HUES64 (cell line): ENCODE data around the gene CNKSR1.
A peak's percentile ranks its signal among the peaks of the same experiment; 100 is the strongest.

Source experiments
- H3K27ac ChIP-seq: 2 replicates; pipeline ENCODE4 v1.7.0; 2013; ENCODE audit warnings: low read depth, low read length, inconsistent platforms
- H3K27me3 ChIP-seq: 2 replicates; pipeline ENCODE4 v1.6.1; 2013; ENCODE audit warnings: mild to moderate bottlenecking, low read length; ENCODE audit not compliant: insufficient read depth
- H3K36me3 ChIP-seq: 2 replicates; pipeline ENCODE4 v1.6.1; 2013; ENCODE audit warnings: mild to moderate bottlenecking, low read length; ENCODE audit not compliant: insufficient read depth
- H3K4me1 ChIP-seq: 2 replicates; pipeline ENCODE4 v1.6.1; 2013; ENCODE audit warnings: mild to moderate bottlenecking, low read length, moderate library complexity; ENCODE audit not compliant: insufficient read depth
- H3K4me3 ChIP-seq: 2 replicates; pipeline ENCODE4 v1.5.1; 2013; ENCODE audit warnings: mild to moderate bottlenecking, low read length, moderate library complexity
- H3K9ac ChIP-seq: 2 replicates; pipeline ENCODE4 v1.6.1; 2013; ENCODE audit warnings: mild to moderate bottlenecking, low read depth, low read length
- H3K9me3 ChIP-seq: 2 replicates; pipeline ENCODE4 v1.6.1; 2013; ENCODE audit warnings: low read depth, low read length; ENCODE audit not compliant: insufficient read depth
- WGBS: fragments of 150-250, 120-280 bp; methylation state at CpG from one replicate; pipeline ENCODE4 v1.1.7; 2013; ENCODE audit warnings: missing lambda C conversion rate; 5-methylcytosine and 5-hydroxymethylcytosine counted together

The CNKSR1 gene

DNA sequence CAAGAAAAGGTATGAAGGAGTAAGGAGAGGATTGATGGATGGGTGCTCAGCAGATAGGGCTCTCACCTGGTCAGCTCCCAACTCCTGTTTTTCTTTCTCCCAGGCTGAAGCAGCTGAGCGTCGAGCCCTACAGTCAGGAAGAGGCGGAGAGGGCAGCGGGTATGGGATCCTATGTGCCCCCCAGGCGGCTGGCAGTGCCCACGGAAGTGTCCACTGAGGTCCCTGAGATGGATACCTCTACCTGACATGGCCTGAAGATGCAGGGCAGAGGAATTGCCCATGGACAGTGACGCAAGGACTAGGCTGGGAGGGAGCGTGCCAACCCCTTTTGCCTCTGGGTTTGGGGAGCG lies 6.8 kb upstream of the CNKSR1 start:
- Histone ChIP-seq H3K4me3 (peak overlapping the region; percentile 85), H3K9me3 (no peaks in the 10 kb centered on the region), H3K36me3 (peaks cover 5% of the 10 kb centered on the region), H3K27ac (no peak overlapping the region), H3K27me3 (peaks cover 14% of the 10 kb centered on the region), H3K4me1 (peaks cover 18% of the 10 kb centered on the region), H3K9ac (peak overlapping the region; percentile 83)
- 80% methylated on average over 9 of the region's 9 CpGs for WGBS

DNA sequence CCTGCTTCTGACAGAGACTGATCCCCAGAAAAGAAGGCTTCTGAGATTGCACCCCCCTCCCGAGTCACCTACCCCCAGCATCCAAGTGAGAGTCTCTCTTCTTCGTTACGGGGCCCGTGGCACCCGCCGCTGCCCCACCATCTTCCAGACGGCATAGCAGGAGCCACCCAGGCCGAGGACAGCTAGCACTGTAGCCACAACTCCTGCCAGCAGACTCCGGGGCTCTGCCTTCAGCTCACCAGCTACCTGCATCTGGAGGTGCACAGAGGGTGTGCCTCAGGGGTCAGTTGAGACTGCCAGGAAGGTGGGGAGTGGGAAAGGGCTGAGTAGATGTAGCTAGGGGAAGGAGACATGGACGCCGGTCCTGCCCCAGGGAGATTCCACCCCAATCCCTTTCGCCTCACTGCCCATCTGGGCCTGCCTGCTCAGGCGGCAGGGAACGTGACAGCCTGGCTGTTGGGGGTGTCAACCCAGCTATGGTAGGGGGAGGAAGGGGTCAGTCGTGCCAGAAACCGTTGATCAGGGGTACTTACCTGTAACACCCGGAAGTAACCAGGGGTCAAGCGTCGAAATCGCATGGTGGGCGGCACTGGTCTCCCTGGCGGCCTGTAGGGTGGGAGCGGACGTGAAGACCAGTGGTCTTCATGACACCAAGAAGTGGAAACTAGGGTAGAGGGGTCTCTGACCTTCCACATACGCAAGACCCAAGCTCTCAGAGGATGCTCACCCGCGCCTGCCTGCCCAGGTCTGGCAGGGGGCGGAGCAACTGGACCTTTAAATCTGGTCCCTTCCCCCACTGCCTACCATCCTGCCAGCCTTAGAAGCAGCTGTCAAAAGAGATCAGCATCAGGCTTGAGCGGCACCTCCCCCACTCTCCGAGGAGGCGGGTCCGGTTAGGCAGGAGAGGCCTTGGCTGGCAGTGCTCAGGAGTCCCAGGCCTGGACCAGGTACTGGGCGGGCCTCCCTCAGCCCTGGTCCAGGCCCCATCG lies 5.9 kb upstream of the CNKSR1 start, which contains the start of gene ZNF593OS:
Gene ZNF593OS, minus strand, starts transcription at position 749 of the 989 bp plus-strand sequence. Its CDS starts 171 bp downstream, at position 578.
- H3K9ac ChIP-seq = peak within 1 kb of the TSS; percentile 83; the same call in 1 of the 2 replicates
- 91% methylated on average over 34 of the region's 34 CpGs for WGBS
- H3K9me3 ChIP-seq = no peaks in the 10 kb centered on the region
- H3K36me3 ChIP-seq = peaks cover 5% of the 10 kb centered on the region
- H3K4me1 ChIP-seq = peaks cover 11% of the 10 kb centered on the region; the same call in 1 of the 2 replicates
- no peak within 1 kb of the TSS for H3K27ac ChIP-seq
- H3K4me3 ChIP-seq = peak within 1 kb of the TSS; percentile 85
- peaks cover 7% of the 10 kb centered on the region; the same call in 1 of the 2 replicates for H3K27me3 ChIP-seq

DNA sequence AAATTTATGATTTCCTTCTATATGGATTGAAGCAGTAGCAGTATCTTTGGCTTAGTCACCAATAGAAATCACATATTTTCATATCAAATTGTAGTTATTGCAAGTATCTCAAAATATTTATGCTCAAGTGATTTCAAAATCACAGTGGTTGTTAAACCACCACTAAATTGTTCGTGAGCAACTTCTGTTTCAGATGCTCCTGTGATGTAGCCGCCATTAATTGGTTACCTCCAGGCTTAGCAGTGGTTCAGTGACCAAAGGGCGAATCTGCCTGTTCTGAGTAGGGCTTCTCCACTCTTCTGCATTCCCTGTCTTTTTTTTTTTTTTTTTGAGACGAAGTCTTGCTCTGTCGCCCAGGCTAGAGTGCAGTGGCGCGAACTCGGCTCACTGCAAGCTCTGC lies 1.9 kb upstream of the CNKSR1 start:
- Histone ChIP-seq H3K27me3 (no peaks in the 10 kb centered on the region), H3K9ac (no peak overlapping the region), H3K9me3 (no peaks in the 10 kb centered on the region), H3K4me3 (no peak overlapping the region), H3K27ac (no peak overlapping the region), H3K36me3 (peaks cover 7% of the 10 kb centered on the region), H3K4me1 (no peaks in the 10 kb centered on the region; the same call in 1 of the 2 replicates)
- WGBS = 92% methylated on average over 8 of the region's 8 CpGs

- 87% methylated on average over 3 of the region's 4 CpGs for WGBS
- Histone ChIP-seq H3K9me3 (no peaks in the 10 kb centered on the region), H3K27me3 (no peaks in the 10 kb centered on the region), H3K4me3 (no peak overlapping the region), H3K27ac (no peak overlapping the region), H3K36me3 (peaks cover 23% of the 10 kb centered on the region), H3K4me1 (no peaks in the 10 kb centered on the region), H3K9ac (no peak overlapping the region)
These were observed 2.8 kb downstream of the CNKSR1 start for GRCh38 chr1:26180010-26180506.

- no peaks in the 10 kb centered on the region for H3K27me3 ChIP-seq
- H3K9me3 ChIP-seq = no peaks in the 10 kb centered on the region
- H3K4me3 ChIP-seq = no peak overlapping the region
- 90% methylated on average over 9 of the region's 9 CpGs for WGBS
- peaks cover 24% of the 10 kb centered on the region for H3K36me3 ChIP-seq
- no peak overlapping the region for H3K27ac ChIP-seq
- no peaks in the 10 kb centered on the region for H3K4me1 ChIP-seq
- H3K9ac ChIP-seq = no peak overlapping the region
These were observed 4.5 kb downstream of the CNKSR1 start for GRCh38 chr1:26181586-26182382.

- H3K4me3 ChIP-seq = no peak overlapping the region
- peaks cover 24% of the 10 kb centered on the region for H3K36me3 ChIP-seq
- 87% methylated on average over 7 of the region's 7 CpGs for WGBS
- H3K4me1 ChIP-seq = no peaks in the 10 kb centered on the region
- H3K27ac ChIP-seq = no peak overlapping the region
- H3K9me3 ChIP-seq = no peaks in the 10 kb centered on the region
- no peak overlapping the region for H3K9ac ChIP-seq
- H3K27me3 ChIP-seq = no peaks in the 10 kb centered on the region
These were observed 5.0 kb downstream of the CNKSR1 start for GRCh38 chr1:26182383-26182696.

GRCh38 chr1:26184086-26184485 lies 6.8 kb downstream of the CNKSR1 start:
- Histone ChIP-seq H3K4me3 (no peak overlapping the region), H3K9ac (no peak overlapping the region), H3K9me3 (no peaks in the 10 kb centered on the region), H3K27me3 (no peaks in the 10 kb centered on the region), H3K4me1 (no peaks in the 10 kb centered on the region), H3K27ac (no peak overlapping the region), H3K36me3 (peaks cover 24% of the 10 kb centered on the region)
- WGBS = 94% methylated on average over 7 of the region's 7 CpGs

- H3K27ac ChIP-seq = no peak overlapping the region
- H3K36me3 ChIP-seq = peaks cover 27% of the 10 kb centered on the region
- no peak overlapping the region for H3K9ac ChIP-seq
- 96% methylated on average over 21 of the region's 21 CpGs for WGBS
- no peak overlapping the region for H3K4me3 ChIP-seq
- H3K27me3 ChIP-seq = no peaks in the 10 kb centered on the region
- no peaks in the 10 kb centered on the region for H3K4me1 ChIP-seq
- no peaks in the 10 kb centered on the region for H3K9me3 ChIP-seq
These were observed 7.6 kb downstream of the CNKSR1 start for GRCh38 chr1:26184883-26185282.

GRCh38 chr1:26187882-26188281 lies 10.6 kb downstream of the CNKSR1 start:
- peaks cover 4% of the 10 kb centered on the region; the same call in 1 of the 2 replicates for H3K4me1 ChIP-seq
- H3K9me3 ChIP-seq = no peaks in the 10 kb centered on the region
- H3K4me3 ChIP-seq = no peak overlapping the region
- peaks cover 12% of the 10 kb centered on the region; the same call in 1 of the 2 replicates for H3K36me3 ChIP-seq
- no peaks in the 10 kb centered on the region for H3K27me3 ChIP-seq
- H3K9ac ChIP-seq = no peak overlapping the region
- no peak overlapping the region for H3K27ac ChIP-seq
- WGBS = 93% methylated on average over 2 of the region's 6 CpGs

DNA sequence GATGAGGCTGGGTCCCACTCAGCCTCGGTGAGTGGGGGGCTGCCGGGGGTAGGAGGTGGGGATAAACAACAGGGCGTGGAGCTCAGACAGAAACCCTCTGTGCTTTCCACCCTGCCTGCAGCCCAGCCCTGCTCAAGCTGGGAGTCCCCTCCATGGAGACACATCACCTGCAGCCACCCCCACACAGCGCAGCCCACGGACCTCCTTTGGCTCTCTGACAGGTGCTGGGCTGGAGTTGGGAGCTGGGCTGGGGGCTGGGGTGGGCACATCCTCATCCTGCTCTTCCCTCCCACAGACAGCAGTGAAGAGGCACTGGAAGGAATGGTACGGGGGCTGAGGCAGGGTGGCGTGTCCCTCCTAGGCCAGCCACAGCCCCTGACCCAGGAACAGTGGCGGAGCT lies 11.2 kb downstream of the CNKSR1 start:
- WGBS = 99% methylated on average over 8 of the region's 8 CpGs
- Histone ChIP-seq H3K4me3 (no peak overlapping the region), H3K9me3 (no peaks in the 10 kb centered on the region), H3K9ac (no peak overlapping the region), H3K27me3 (no peaks in the 10 kb centered on the region), H3K4me1 (peaks cover 4% of the 10 kb centered on the region; the same call in 1 of the 2 replicates), H3K36me3 (peaks cover 12% of the 10 kb centered on the region; the same call in 1 of the 2 replicates), H3K27ac (no peak overlapping the region)

DNA sequence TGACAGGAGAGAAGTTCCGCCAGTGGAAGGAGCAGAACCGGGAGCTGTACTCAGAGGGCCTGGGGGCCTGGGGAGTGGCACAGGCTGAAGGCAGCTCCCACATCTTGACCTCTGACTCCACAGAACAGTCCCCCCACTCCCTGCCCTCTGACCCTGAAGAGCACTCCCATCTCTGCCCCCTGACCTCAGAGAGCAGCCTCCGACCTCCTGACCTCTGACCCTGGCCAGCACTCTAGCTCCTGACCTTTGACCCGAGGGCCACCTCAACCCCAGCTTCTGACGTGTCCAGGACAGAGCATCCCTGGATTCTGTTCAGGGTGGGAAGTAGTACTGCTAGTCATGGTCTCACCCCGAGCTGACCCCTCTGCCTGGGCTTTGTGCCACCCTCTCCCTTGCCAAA lies 12.0 kb downstream of the CNKSR1 start:
- H3K36me3 ChIP-seq = peaks cover 10% of the 10 kb centered on the region; the same call in 1 of the 2 replicates
- peaks cover 4% of the 10 kb centered on the region; the same call in 1 of the 2 replicates for H3K4me1 ChIP-seq
- H3K4me3 ChIP-seq = no peak overlapping the region
- H3K27ac ChIP-seq = no peak overlapping the region
- H3K9me3 ChIP-seq = no peaks in the 10 kb centered on the region
- no peaks in the 10 kb centered on the region for H3K27me3 ChIP-seq
- WGBS = 94% methylated on average over 6 of the region's 6 CpGs
- H3K9ac ChIP-seq = no peak overlapping the region
